Tibial artery (tissue), 4 donors: Measurements from ENCODE around the gene SMIM10L2A.

ENCODE experiments used
- DNase-seq, 2 donors: peaks; one replicate each; pipeline ENCODE4 v3.0.0-alpha.2; 2019
- H3K27ac ChIP-seq, 2 donors: fragments of 200-600 bp; sonication (generic) in 1 of 2; 1 replicate in 1 of 2; 2 replicates in 1 of 2; pipeline ENCODE4 v1.5.1; 2018 to 2019; ENCODE audit warnings: mild to moderate bottlenecking in 1 of 2
- H3K27me3 ChIP-seq, 2 donors: fragments of 200-600 bp; sonication (generic) in 1 of 2; one replicate each; pipeline versions ENCODE4 v1.5.1 to v1.6.0; 2016 to 2019
- H3K36me3 ChIP-seq, 3 donors: fragments of 200-600 bp; sonication (generic) in 2 of 3; one replicate each; pipeline ENCODE4 v1.5.1; 2016 to 2019; ENCODE audit warnings: mild to moderate bottlenecking in 2 of 3
- H3K4me1 ChIP-seq, 4 donors: fragments of 200-600 bp; sonication (generic) in 2 of 4; 1 replicate in 3 of 4; 2 replicates in 1 of 4; pipeline ENCODE4 v1.5.1; 2016 to 2019
- H3K4me3 ChIP-seq, 2 donors: fragments of 200-600 bp; sonication (generic) in 1 of 2; 1 replicate in 1 of 2; 2 replicates in 1 of 2; pipeline ENCODE4 v1.5.1; 2018 to 2019; ENCODE audit warnings: mild to moderate bottlenecking in 2 of 2
- H3K9me3 ChIP-seq, 3 donors: fragments of 200-600 bp; sonication (generic) in 1 of 3; one replicate each; pipeline ENCODE4 v1.5.1; 2016 to 2019
- CTCF ChIP-seq, 2 experiments: fragments of 200-600 bp in 1 of 2; fragments of 450-650 bp in 1 of 2; IDR thresholded peaks; one replicate each; pipeline ENCODE4 v1.5.1; 2017 to 2019; ENCODE audit warnings: antibody characterized with exemption in 2 of 2, mild to moderate bottlenecking in 1 of 2, moderate library complexity in 1 of 2
- intact Hi-C: fragments of 100-400 bp; cut with DNase I; formaldehyde crosslinking; loops from one replicate; pipeline ENCODE4 v1.15.0; 2023; ENCODE audit warnings: low total_unique reads

SMIM10L2A gene

GRCh38 chrX:135477576-135477975, 55.8 kb downstream of the SMIM10L2A start:
- no peaks in the 10 kb centered on the region for H3K4me1 ChIP-seq
- no peaks in the 10 kb centered on the region for H3K36me3 ChIP-seq
- intact Hi-C loops, result no loop called here
- H3K4me3 ChIP-seq, result no peak overlapping the region
- H3K9me3 ChIP-seq, result no peaks in the 10 kb centered on the region
- H3K27ac ChIP-seq, result no peak overlapping the region
- no peak for TF ChIP-seq CTCF (IDR thresholded peaks at IDR 0.05)
- peak in 1 of 2 donors; percentile 30 for DNase-seq
- H3K27me3 ChIP-seq, result no peaks in the 10 kb centered on the region
